DMS153 treated with DMSO at 0.1 percent for 48 hours (cell line): ENCODE data around the gene BASP1.
A peak's percentile ranks its signal among the peaks of the same experiment; 100 is the strongest.
"Not testable (repeated sequence)": the region's sequence is repeated elsewhere in the genome, so short reads cannot be mapped to it uniquely, and the experiment has no call there.

Experiments
- DNase-seq: peaks from one replicate; lab custom pipeline; 2025; ENCODE audit not compliant: unreplicated experiment; lab: John Stamatoyannopoulos, UW

The BASP1 gene

DNA sequence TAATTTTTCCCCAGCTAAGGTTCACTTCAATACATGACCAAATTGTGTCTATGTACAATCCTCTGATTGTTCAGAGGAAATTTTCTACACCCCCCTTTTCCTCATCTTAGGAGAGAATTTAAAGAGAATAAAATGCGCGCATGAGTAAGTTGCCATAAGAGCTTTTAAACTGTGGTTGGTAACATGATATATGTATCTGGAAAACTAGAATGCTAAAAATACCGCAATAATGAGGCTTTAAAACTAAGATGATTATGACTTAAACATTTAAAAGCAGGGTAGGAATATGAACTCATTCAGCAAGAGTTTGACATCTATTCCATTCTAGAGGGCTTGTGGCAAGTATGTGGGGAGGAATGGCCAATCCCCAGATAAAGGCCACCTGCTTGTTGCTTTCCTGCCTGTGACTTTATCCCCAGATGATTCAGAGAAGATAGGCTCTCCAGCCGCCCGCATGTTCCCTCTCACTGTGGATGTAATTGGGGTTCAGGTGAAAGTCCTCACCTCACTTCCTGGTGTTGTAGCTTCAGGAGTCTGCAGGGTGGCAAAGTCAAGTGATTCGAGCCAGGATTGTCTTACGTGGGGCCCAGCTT lies 26.5 kb upstream of the BASP1 start:
- no peak for DNase-seq

DNA sequence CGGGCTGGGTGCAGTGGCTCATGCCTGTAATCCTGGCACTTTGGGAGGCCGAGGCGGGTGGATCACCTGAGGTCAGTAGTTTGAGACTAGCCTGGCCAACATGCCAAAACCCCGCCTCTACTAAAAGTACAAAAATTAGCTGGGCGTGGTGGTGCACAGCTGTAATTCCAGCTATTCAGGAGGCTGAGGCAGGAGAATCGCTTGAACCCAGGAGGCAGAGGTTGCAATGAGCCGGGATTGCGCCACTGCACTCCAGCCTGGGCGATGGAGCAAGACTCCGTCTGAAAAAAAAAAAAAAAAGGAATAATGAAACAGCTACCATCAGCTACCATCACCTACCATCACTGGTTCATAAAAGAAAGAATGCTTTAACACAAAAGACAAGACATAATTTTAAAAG lies 25.9 kb upstream of the BASP1 start:
- not testable (repeated sequence) for DNase-seq

DNA sequence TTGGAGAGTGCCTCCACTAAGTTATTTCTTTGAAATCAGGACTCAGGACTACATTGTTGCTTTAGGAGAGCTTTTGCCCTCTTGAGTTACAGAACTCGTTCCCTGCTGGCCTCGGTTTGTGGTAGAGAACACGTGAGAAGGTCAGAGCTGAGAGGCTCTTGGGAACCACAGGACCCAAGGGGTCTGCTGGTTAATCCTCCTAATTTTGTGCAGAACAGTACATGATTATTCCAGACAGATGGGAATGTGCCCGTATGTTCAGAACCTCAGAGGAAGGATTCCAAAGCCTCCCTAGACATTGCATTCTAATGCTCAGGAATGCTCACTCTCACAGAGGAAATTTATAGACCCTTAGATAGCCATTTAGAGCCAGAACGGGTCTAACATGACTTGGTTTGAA lies 25.2 kb upstream of the BASP1 start:
- DNase-seq = no peak

DNA sequence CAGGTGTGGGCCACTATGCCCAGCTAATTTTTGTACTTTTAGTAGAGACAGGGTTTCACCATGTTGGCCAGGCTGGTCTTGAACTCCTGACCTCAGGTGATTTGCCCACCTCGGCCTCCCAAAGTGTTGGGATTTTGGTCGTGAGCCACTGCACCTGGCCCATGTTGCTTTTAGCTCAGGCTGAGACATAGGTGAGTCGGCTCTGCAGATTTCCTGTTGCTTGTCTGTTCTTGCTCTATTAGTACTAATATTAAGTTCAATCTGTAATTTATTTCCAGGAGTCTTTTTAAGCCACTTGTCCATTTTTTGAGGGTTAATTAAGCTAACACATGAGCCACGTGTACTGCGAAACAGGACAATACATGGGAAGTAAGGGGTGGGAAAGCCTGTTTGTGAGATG lies 21.4 kb upstream of the BASP1 start:
- DNase-seq = no peak

DNA sequence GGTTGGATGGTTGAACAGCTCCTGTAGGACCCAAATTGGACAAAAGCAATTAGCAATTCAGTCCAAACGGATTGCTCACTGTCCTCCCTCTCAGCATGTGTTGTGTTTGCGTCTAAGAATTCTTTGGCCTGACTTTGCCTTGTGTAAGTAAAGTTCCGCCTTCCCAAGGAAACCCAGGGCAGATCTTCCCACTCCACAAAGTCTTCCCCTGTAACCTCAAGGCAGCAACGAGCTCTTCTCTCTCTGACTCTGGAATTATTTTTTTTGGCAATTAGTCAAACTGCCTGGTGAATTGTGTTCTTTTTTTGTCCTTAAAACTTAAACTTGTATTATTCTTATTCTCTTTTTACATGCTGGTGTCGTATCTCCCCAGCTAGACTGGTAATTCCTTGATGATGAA lies 20.7 kb upstream of the BASP1 start:
- no peak for DNase-seq

DNA sequence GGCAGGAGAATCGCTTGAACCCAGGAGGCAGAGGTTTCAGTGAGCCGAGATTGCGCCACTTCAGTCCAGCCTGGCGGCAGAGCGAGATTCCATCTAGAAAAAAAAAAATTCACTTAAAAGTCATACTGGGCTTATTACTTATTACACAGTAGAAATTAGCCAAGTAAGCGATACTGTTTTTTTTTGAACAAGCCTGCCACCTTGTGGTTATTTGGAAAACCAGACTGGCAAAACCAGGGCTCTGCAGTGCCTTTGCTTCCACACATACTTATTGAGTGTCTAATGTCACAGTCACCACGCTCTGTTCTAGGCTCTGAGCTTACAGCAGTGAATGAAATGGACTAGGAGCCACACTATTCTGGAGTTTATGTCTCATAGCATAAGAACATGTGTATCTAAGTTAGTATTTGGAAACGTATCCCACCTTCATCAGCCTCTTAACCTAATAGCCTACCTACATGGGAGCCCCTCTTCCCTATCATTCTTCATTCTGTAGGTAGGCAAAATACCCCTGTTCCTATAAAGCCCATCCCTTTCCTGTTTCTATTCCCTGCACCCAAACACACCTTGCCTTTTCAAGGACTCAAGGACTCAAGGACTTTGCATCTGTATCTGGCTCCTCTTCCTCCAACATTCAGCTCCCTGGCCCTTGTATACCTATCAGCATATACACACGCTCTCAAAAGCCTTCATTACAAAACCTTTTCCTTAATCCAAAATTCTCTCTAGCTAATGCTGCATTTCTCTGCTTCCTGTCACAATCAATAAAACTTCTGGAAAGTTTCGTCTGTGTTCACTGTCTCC lies 13.9 kb upstream of the BASP1 start:
- peak; percentile 80 for DNase-seq

DNA sequence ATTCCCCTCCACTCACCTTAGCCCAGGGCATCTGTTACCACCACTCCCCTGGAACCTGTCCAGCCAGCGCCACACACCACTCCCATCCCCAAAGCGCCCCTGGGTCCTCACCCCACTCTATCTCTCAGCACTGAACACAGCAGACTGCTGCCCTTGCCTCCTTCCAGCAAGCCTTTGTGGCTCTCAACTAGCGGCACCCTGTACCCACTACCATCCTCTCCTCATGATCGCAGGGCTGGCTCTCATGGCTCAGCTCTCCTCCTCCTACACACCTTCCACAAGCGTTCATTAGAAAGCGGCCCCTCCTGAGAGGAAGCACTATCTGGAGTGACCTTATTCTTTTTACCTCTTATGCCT lies 13.3 kb upstream of the BASP1 start:
- DNase-seq = no peak

DNA sequence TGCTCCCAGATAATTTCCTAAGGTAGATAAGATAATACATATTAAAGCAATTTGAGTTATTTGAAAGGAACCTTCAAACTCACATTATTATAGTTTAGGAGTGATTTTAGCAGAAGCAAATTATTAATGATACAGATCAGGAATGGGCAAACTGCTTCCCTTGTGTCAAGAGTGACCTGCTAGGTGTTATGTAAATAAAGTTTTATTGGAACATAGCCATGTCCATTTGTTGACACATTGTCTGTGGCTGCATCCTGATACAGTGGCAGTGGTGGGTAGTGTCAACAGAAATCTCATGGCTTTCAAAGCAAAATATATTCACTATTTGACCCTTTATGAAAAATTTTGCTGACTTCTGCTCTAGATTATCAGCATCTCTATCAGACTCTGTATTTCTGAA lies 11.4 kb upstream of the BASP1 start:
- DNase-seq = no peak

DNA sequence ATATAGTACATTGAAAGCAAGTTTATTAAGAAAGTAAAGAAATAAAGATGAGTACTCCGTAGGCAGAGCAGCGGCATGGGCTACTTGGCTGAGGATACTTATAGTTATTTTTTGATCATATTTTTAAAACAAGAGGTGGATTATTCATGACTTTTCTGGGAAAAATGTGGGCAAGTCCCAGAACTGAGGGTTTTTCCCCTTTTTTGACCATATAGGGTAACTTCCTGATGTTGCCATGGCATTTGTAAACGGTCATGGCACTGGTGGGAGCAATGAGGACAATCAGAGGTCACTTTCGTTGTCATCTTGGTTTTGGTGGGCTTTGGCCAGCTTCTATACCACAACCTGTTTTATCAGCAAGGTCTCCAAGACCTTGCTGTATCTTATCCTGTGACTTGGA lies 5.2 kb upstream of the BASP1 start:
- no peak for DNase-seq

DNA sequence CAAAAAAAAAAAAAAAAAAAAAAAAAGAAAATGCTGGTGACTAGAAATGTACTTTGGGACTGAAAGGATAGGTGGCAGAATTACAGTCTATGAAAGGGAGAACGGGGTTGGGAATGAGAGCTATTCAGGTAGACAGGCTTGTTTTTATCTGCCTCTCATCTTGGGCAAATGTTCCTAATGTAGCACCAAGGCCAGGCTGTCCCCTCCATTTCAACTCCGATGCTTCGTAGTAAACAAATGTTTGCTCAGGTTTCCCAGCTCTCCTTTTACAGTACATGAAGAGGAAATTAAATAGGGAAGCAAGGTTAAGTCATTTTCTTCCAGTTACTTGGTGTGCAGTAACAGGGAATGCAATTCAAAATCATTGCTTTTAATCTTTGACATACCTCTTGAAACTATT lies 4.4 kb upstream of the BASP1 start:
- DNase-seq = no peak

DNA sequence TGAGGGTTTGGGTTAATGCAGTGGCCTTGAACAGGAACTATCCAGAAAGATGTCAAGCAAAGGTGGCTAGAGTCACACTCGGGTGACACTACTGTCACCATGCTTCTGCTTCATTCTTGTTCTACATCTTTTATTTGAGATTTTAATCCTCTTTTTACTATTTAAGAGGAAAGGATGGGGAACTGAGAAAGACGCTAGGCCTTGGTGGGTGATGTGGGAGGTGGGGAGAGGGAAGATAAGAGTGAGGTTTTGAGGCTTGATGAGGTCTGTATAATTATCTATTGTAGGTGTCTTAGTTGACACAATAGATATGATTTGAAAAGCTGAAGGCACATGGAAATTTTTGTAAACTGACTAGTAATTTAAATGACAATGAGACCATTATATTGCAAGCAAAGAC lies 3.5 kb upstream of the BASP1 start:
- DNase-seq = no peak

DNA sequence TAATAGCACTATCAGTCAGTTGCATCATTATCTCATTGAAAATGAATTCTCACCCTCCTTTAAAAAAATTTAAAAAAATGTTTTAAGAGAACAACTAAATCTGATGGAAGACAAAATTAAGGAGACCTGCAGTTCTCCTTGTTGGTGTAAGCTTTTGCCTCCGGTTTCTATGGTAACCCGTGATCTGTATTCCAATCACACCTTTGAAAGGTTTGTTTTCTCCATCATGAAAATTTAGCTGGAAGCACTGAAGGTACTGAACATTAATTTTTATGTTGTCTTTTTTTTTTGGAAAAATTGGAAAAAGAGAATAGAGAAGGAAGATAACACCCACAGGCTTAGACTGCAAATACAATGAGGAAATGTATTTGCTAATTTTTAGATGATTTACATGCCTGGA lies 2.5 kb upstream of the BASP1 start:
- DNase-seq = no peak

DNA sequence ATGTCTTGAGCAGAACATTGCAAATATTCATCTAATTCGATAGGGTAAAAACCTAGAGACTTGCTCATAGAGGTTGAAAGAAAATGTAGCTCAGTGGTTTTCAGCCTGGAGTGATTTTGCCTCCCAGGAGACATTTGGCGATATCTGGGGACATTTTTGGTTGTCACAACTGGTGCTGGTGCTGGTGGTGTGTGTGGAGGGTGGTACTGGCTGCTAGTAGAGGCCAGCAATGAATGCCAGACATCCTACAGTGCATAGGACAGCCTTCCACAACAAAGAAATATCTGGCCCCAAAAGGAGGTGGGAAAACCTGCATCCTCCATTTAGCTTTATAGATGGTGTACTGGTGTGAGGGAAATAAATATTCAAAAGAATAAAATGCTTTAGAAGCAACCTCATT lies 2.1 kb upstream of the BASP1 start:
- DNase-seq = no peak

DNA sequence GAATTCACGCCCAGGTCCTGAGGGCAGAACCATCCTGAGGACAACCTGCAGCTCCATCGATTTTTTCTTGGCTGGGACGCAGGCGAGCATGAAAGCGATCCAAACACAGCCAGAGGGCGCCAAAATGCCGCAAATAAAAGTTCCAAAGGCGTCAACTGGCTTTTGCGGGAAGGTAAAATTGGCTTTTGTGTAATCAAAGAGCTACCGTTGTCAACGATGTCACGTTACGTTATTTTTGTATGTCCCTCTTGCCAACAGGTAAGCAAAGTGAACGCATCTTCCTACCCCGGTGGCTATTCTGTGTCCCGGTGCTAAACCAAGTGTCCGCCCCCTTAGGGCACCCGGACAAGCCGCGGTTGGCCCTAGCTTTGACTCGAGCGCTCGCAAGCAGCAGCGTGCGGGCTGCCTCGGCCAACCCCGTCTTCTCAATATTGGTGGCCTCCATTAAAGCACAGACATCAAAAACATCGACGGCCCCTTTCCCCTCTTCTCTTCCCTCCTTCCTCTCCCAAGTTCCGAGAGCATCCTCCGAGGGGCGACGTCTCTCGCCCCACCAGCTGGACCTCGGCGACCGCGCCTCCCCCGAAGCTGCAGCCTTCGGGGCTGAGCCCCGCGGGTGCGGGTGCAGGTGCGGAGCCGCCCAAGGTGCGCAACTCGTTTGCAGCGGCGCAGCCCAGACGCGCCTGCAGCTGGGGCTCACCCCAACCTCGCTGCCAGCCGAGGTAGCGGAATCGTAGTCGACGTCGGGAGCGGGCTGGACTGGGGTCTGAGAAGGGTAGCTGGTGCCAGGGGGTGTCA lies 1.1 kb upstream of the BASP1 start:
- peak; percentile 89 for DNase-seq

DNA sequence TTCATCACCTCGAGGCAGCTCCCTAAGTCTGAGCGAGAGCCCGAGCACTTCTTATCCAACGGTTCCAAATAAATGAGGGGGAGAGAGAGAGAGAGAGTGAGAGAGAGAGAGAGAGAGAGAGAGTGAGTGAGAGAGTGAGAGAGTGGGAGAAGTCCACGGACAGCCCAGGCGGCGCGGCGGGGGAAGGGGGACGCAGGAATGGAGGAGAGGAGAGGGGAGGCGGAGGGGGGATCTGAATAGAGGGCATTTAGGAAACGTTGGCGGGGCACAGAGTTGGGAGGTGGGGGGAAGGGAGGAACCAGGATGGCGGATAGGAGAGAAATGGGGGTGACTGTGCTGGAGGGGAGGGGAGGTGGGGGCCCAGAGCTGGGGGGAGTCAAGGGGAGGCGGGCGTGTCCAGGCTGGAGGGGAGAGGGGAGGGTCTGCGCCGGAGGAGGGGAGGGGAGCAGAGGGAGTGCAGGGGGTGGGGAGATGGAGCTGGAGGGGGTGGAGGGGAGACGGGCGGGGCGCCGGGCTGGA lies 398 bp upstream of the BASP1 start:
- no peak for DNase-seq

DNA sequence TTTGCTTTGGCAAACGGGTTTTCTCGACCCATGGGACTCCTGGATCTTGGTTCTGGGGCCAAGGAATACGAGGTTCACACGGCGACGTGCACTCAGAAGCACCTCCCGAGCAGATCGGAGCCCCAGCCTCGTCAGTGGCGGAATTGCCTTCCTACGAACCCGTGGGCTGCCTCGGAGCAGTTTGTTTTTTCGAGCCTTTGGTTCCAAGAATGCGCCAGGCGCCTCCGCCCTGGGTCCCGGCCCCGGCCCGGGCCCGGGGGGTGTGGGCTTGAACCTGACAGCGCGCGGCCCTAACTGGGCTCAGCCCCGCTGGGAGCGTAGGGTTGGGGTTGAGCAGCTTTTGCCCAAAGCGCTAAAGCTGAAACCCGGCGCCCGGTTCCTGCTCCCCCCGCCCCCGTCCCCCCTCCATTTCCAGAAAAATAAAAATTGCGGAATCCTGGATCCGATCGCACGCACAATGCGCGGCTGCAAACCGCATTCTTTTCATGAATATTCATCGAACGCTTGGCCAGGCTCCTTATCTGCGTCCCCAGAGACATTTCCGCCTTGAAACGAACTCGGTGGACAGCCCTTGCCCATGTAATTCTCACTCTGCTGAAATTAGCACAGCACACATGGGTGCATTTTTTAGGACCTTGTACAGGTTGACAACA lies 1.0 kb downstream of the BASP1 start:
- peak; percentile 39 for DNase-seq

DNA sequence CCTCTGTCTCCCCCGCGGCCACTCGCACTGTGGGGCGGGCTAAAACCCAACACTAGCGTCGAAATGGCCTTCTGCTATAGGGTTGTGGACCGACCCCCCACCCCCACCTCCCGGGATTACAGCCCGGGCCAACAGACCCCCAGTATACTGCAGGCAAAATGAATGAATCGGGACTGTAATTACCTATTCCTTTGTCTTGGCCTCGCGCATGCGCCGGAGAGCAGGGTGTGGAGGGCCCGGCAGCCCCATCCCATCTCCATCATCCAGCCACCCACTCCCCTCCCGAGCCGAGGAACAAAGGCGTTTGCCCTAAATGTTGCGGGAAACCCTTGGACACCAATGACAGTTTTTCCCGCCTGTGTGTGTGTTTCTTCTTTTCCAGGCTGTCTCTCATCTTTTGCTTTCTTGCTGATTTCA lies 1.6 kb downstream of the BASP1 start:
- DNase-seq = peak; percentile 63

DNA sequence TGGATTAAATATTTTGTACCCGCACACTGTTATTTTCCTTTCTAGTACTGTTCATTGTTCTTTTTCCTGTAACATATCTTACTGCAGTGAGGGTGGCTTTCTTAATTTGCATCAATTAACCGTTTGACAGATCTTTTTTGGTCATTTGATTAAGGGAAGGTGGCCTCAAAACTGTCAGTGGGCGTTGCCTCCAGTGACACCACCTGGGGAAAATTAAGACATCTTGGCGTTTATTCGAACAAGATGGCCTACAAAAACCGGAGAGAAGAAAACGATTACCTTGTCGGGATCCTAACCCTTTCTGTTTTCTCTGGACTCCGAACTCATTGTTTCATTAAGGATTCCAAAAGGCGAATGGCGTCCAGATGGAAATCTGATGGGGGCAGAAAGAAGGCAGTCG lies 2.0 kb downstream of the BASP1 start:
- DNase-seq = no peak

DNA sequence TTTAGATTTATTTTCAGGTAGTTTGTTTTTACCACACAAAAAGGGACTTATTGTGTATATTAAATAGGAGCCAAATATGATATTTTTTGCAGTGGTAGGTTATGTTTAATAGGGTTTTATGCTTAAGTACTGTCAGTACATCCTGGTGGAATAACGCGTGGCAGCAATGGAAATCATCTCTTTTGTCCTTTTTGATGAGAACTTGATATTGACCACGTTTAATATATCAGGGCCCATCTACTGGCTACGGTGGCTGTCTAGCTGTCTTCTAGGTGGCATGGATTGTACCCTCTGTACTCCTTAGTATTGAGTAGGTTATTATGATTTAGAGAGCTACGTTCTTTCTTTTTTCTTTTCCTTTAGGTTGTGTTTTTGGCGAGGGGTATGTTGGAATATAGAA lies 2.6 kb downstream of the BASP1 start:
- no peak for DNase-seq

DNA sequence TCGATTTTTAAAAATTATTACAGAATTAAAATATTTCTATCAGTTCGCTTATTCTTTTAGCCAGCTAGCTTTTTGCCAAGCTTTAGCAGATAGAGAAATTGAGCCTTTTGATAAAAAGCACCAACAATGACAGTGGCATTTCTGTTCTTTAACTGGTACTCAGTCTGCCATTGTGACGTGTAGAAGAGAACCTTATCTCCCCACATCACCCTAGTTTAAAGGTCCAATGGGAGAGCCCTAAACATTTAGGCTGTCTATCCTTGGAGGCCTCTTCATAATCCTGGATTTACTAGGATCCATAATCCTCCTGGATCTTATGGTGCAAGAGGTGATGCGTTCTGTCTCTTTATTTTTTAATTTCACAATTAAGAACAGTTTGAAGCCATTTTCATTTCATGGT lies 3.0 kb downstream of the BASP1 start:
- no peak for DNase-seq

DNA sequence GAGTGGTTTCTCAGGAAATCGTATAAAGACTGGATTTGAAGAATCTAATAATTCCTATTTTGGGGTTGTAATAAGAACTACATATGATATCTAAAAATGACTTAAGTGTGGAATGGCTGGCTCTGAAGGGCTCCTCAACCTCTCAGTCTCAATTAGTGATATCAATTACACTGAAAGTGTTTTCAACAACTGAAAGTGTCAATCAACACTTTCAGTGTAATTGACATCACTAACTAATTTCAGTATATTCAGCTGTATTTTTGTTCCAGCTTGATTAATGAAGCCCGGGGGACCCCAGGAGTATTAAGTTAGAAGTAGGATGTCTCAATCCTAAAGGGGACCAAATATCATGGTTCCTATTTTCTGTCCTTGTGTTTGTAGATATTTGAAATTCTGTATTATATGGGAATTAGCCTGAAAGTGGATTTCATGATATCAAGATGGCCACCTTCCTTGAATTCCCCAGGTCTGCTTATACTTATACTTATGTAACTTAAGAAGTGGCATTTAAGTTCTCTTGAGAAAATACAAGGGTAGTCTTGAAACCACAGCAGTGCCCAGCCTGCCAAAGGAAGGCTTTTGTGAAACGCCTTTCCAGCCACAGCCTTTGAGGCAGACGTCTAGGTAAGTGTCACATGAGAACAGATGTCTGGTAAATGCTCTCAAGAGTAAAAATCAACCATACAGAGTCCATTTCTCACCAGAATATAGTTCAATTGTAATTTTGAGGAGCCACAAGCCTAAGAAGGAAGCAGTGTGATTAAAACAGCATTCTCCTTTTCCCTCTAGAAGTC lies 4.6 kb downstream of the BASP1 start:
- no peak for DNase-seq
